DOHH2 (cell line): Measurements from ENCODE around the gene TLK2.

Experiments used
- EZH2phosphoT487 ChIP-seq: fragments of 200-600 bp; sonication (generic); IDR thresholded peaks from 2 replicates; pipeline ENCODE4 v1.6.1; 2017; ENCODE audit warnings: borderline replicate concordance, mild to moderate bottlenecking, antibody characterized with exemption, low read length, moderate library complexity, mixed read lengths
- TF ChIP-seq, protein P1 (sequence below): fragments of 200-600 bp; sonication (generic); IDR thresholded peaks from one replicate; pipeline ENCODE4 v1.5.1; 2014; ENCODE audit warnings: antibody characterized with exemption, mild to moderate bottlenecking, low read depth, low read length; ENCODE audit not compliant: poor library complexity, severe bottlenecking

DNA sequence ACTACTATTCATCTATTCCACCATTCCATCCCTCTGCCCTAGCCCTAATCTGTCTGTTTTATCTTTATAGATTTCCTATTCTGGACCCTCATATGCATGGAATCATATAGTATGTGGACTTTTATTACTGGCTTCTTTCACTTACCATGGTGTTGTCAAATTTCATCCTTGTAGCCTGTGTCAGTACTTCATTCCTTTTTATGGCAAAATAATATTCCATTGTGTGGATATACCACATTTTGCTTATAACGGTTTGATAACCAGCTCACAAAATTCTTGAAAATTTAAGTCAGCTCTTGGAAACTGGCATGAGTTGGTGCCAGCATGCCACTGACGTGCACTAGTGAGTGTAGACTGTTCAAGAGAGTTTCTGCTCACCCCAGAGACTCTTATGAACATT lies 118.5 kb downstream of the TLK2 start:
- TF ChIP-seq, protein P1, sequence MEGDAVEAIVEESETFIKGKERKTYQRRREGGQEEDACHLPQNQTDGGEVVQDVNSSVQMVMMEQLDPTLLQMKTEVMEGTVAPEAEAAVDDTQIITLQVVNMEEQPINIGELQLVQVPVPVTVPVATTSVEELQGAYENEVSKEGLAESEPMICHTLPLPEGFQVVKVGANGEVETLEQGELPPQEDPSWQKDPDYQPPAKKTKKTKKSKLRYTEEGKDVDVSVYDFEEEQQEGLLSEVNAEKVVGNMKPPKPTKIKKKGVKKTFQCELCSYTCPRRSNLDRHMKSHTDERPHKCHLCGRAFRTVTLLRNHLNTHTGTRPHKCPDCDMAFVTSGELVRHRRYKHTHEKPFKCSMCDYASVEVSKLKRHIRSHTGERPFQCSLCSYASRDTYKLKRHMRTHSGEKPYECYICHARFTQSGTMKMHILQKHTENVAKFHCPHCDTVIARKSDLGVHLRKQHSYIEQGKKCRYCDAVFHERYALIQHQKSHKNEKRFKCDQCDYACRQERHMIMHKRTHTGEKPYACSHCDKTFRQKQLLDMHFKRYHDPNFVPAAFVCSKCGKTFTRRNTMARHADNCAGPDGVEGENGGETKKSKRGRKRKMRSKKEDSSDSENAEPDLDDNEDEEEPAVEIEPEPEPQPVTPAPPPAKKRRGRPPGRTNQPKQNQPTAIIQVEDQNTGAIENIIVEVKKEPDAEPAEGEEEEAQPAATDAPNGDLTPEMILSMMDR = no peak
- no peak for TF ChIP-seq EZH2phosphoT487
